Subcutaneous adipose tissue (tissue), 4 donors: ENCODE data around the gene RND1. TPM values are rescaled to one million over a fixed set of nuclear protein-coding genes. Genes with fewer than 3 reads are reported as not detected.

Experiments used
- CTCF ChIP-seq: fragments of 450-650 bp; IDR thresholded peaks from one replicate; pipeline ENCODE4 v1.5.1; 2016; ENCODE audit warnings: low read depth, mild to moderate bottlenecking, control low read depth, antibody characterized with exemption, moderate library complexity
- total RNA-seq, 4 donors: library from RNA; depleted of rRNA; stranded (reverse); fragments of >200 nt; gene quantifications; one replicate each; pipeline ENCODE4 v1.1.0, GENCODE V29; 2016

The RND1 gene
- total RNA-seq, 4 donors from 2014 or later, result 0.17 to 2.6 (median 0.98) TPM; not detected in 1

GRCh38 chr12:48880647-48881046 is 15.0 kb upstream of the RND1 start:
- TF ChIP-seq CTCF, result no peak

GRCh38 chr12:48878548-48878947 is 12.9 kb upstream of the RND1 start:
- TF ChIP-seq CTCF, result no peak

- no peak for TF ChIP-seq CTCF
Measured at GRCh38 chr12:48875944-48876515, 10.4 kb upstream of the RND1 start.

GRCh38 chr12:48873096-48873495 is 7.4 kb upstream of the RND1 start:
- no peak for TF ChIP-seq CTCF

GRCh38 chr12:48869191-48869590 is 3.5 kb upstream of the RND1 start:
- TF ChIP-seq CTCF, result no peak

GRCh38 chr12:48868451-48868850 is 2.8 kb upstream of the RND1 start:
- TF ChIP-seq CTCF, result no peak

- TF ChIP-seq CTCF, result no peak
Measured at GRCh38 chr12:48866052-48866711, 512 bp upstream of the RND1 start.
